HepG2 (cell line): Measurements from ENCODE around the gene CTSA. TPM values are rescaled to one million over a fixed set of nuclear protein-coding genes. Genes with fewer than 3 reads are reported as not detected.

Experiments used
- CENPT ChIP-seq: sonication (generic); formaldehyde crosslinking; IDR thresholded peaks from 2 replicates; pipeline ENCODE4 v1.8.0; 2022; ENCODE audit warnings: low read depth, mild to moderate bottlenecking, moderate library complexity, missing genetic modification reagents
- HCFC1 ChIP-seq: fragments of 150-350 bp; IDR thresholded peaks from 2 replicates; pipeline ENCODE4 v1.6.1; 2014; ENCODE audit warnings: low read depth, low read length
- IRF2 ChIP-seq: IDR thresholded peaks from 2 replicates; pipeline ENCODE4 v1.6.1; 2018; ENCODE audit warnings: missing genetic modification reagents, missing compliant biosample characterization
- KLF11 ChIP-seq: IDR thresholded peaks from 2 replicates; pipeline ENCODE4 v1.6.1; 2016; ENCODE audit warnings: missing compliant biosample characterization
- NCOA5 ChIP-seq: sonication (generic); formaldehyde crosslinking; IDR thresholded peaks from 2 replicates; pipeline ENCODE4 v1.4.0; 2020; ENCODE audit warnings: missing genetic modification reagents
- NFIB ChIP-seq: sonication (generic); formaldehyde crosslinking; IDR thresholded peaks from 2 replicates; pipeline ENCODE4 v1.9.0; 2021; ENCODE audit warnings: missing genetic modification reagents, mild to moderate bottlenecking, borderline replicate concordance
- RBFOX2 ChIP-seq: fragments of 200-400 bp; formaldehyde crosslinking; IDR thresholded peaks from 2 replicates; pipeline ENCODE4 v1.6.1; 2017; ENCODE audit warnings: low read depth, mild to moderate bottlenecking, low read length
- SIX1 ChIP-seq: sonication (generic); formaldehyde crosslinking; IDR thresholded peaks from 2 replicates; pipeline ENCODE4 v1.4.0; 2020; ENCODE audit warnings: missing genetic modification reagents, borderline replicate concordance
- ZNF451 ChIP-seq: sonication (generic); formaldehyde crosslinking; IDR thresholded peaks from 2 replicates; pipeline ENCODE4 v1.5.0; 2020; ENCODE audit warnings: mild to moderate bottlenecking, missing genetic modification reagents
- ZSCAN12 ChIP-seq: sonication (generic); formaldehyde crosslinking; IDR thresholded peaks from 2 replicates; pipeline ENCODE4 v1.9.0; 2021; ENCODE audit warnings: mild to moderate bottlenecking, missing genetic modification reagents
- polyA plus RNA-seq, 8 experiments: library from polyadenylated mRNA; depleted of rRNA in 3 of 8; stranded (reverse) in 7 of 8; unstranded in 1 of 8; fragments of >200 nt; fragmentation: Illumina TruSeq in 4 of 8; extraction: Trizol in 4 of 8; gene quantifications; 2 replicates each; pipeline versions ENCODE4 v1.2.1 to v1.2.3, GENCODE V29; 2011 to 2016; ENCODE audit warnings: low read depth in 4 of 8, missing spikeins in 1 of 8, mixed read lengths in 1 of 8; ENCODE audit not compliant: insufficient read depth in 1 of 8
- total RNA-seq, 5 experiments: library from RNA; depleted of rRNA; stranded (reverse); fragments of >200 nt; fragmentation: Illumina TruSeq; extraction: Trizol; gene quantifications; 2 replicates each; pipeline ENCODE4 v1.2.3, GENCODE V29; 2016; ENCODE audit warnings: low read depth in 1 of 5
- TF ChIP-seq, protein P1 (sequence below): sonication (generic); formaldehyde crosslinking; conservative IDR thresholded peaks from 2 replicates; pipeline ENCODE4 v1.4.0; 2020; ENCODE audit warnings: mild to moderate bottlenecking, missing genetic modification reagents, moderate library complexity
- TF ChIP-seq, protein P2 (sequence below): sonication (generic); formaldehyde crosslinking; IDR thresholded peaks from 2 replicates; pipeline ENCODE4 v1.4.0; 2020; ENCODE audit warnings: missing genetic modification reagents
- TF ChIP-seq, protein P3 (sequence below): sonication (generic); formaldehyde crosslinking; IDR thresholded peaks from 2 replicates; pipeline ENCODE4 v1.4.0; 2020; ENCODE audit warnings: missing genetic modification reagents
- TF ChIP-seq, protein P4 (sequence below): sonication (generic); formaldehyde crosslinking; IDR thresholded peaks from 2 replicates; pipeline ENCODE4 v1.4.0; 2020; ENCODE audit warnings: mild to moderate bottlenecking, missing genetic modification reagents
- TF ChIP-seq, protein P5 (sequence below): sonication (generic); formaldehyde crosslinking; conservative IDR thresholded peaks from 2 replicates; pipeline ENCODE4 v1.4.0; 2020; ENCODE audit warnings: missing genetic modification reagents

CTSA gene
- total and polyA plus RNA-seq, 2 of the 13 experiments (the other 11 are each of a cell fraction or from before 2014, with no cell fraction given), result 202 to 231 TPM

DNA sequence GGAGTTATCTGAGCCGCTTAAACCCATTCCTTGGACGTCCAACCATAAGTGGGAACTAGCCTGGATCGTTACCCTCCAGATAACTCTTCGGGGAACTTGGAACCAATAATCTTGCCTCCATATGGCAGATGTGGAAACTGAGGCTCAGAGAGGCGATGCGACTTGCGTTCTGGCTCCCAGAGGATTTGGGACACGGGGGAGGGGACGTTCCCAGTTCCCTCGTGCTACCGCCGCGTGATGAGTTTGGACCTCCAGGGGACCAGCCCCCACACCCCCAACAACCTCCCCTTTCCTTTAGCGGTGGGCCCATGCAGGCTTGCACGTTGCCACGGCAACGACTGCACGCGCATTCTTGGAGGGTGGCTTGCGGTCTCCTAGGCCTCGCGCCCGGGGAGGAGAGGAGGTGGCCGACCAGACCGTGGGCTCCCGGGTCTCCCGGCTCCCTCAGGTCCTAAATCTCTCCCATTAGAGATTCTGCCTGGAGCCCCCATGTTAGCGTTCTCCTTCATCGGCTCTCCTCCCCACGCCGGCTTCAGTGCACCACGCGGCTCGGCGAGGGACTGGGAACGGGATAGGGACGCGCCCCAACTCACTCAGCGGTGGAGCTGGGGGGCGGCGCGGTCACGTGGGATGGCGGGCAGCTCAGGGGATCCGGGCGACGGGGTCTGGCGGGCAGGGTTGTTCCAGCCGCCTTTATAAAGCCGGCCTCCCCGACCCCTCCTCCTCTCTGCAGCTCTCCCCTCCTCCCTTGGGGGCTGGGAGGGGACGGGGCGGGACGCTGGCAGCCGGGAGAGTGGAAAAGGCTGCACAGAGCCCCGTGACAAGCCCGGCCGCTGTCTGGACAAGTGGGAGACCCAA is 20.6 kb downstream of the CTSA start, which contains the start of gene PLTP (continued):
- TF ChIP-seq, protein P1, sequence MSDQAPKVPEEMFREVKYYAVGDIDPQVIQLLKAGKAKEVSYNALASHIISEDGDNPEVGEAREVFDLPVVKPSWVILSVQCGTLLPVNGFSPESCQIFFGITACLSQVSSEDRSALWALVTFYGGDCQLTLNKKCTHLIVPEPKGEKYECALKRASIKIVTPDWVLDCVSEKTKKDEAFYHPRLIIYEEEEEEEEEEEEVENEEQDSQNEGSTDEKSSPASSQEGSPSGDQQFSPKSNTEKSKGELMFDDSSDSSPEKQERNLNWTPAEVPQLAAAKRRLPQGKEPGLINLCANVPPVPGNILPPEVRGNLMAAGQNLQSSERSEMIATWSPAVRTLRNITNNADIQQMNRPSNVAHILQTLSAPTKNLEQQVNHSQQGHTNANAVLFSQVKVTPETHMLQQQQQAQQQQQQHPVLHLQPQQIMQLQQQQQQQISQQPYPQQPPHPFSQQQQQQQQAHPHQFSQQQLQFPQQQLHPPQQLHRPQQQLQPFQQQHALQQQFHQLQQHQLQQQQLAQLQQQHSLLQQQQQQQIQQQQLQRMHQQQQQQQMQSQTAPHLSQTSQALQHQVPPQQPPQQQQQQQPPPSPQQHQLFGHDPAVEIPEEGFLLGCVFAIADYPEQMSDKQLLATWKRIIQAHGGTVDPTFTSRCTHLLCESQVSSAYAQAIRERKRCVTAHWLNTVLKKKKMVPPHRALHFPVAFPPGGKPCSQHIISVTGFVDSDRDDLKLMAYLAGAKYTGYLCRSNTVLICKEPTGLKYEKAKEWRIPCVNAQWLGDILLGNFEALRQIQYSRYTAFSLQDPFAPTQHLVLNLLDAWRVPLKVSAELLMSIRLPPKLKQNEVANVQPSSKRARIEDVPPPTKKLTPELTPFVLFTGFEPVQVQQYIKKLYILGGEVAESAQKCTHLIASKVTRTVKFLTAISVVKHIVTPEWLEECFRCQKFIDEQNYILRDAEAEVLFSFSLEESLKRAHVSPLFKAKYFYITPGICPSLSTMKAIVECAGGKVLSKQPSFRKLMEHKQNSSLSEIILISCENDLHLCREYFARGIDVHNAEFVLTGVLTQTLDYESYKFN (CRISPR knock-in tag), result 0 out of 2 replicates have a peak, but pooled peaks have one; percentile 36
- TF ChIP-seq IRF2 (CRISPR knock-in tag) (no peak), ZNF451 (CRISPR knock-in tag) (no peak), NFIB (CRISPR knock-in tag) (no peak), KLF11 (CRISPR knock-in tag) (no peak), ZSCAN12 (no peak), NCOA5 (CRISPR knock-in tag) (no peak), CENPT (CRISPR knock-in tag) (no peak), SIX1 (CRISPR knock-in tag) (no peak), HCFC1 (no peak), RBFOX2 (peak; percentile 60)
- TF ChIP-seq, protein P2, sequence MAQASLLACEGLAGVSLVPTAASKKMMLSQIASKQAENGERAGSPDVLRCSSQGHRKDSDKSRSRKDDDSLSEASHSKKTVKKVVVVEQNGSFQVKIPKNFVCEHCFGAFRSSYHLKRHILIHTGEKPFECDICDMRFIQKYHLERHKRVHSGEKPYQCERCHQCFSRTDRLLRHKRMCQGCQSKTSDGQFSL (CRISPR knock-in tag), result no peak
- TF ChIP-seq, protein P3, sequence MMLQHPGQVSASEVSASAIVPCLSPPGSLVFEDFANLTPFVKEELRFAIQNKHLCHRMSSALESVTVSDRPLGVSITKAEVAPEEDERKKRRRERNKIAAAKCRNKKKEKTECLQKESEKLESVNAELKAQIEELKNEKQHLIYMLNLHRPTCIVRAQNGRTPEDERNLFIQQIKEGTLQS, result no peak
- TF ChIP-seq, protein P4, sequence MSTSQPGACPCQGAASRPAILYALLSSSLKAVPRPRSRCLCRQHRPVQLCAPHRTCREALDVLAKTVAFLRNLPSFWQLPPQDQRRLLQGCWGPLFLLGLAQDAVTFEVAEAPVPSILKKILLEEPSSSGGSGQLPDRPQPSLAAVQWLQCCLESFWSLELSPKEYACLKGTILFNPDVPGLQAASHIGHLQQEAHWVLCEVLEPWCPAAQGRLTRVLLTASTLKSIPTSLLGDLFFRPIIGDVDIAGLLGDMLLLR (CRISPR knock-in tag), result no peak
- TF ChIP-seq, protein P5, sequence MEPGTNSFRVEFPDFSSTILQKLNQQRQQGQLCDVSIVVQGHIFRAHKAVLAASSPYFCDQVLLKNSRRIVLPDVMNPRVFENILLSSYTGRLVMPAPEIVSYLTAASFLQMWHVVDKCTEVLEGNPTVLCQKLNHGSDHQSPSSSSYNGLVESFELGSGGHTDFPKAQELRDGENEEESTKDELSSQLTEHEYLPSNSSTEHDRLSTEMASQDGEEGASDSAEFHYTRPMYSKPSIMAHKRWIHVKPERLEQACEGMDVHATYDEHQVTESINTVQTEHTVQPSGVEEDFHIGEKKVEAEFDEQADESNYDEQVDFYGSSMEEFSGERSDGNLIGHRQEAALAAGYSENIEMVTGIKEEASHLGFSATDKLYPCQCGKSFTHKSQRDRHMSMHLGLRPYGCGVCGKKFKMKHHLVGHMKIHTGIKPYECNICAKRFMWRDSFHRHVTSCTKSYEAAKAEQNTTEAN (CRISPR knock-in tag), result no peak
